ENCODE results near the gene NCAM2.

NCAM2 gene

GRCh38 chr21:21045518-21045917, 47.3 kb downstream of the NCAM2 start:
- H3K4me3 ChIP-seq (ENCODE audit: low read depth, low read length): no peak overlapping the region
- no peak for DNase-seq (ENCODE audit: low read depth)
- TF ChIP-seq CTCF (IDR thresholded peaks at IDR 0.05; ENCODE audit: low read depth, low read length, missing control alignments): no peak

GRCh38 chr21:21046063-21046462, 47.9 kb downstream of the NCAM2 start:
- DNase-seq (ENCODE audit: low read depth): no peak
- no peak overlapping the region for H3K4me3 ChIP-seq (ENCODE audit: low read depth, low read length)
- TF ChIP-seq CTCF (IDR thresholded peaks at IDR 0.05; ENCODE audit: low read depth, low read length, missing control alignments): no peak

DNA sequence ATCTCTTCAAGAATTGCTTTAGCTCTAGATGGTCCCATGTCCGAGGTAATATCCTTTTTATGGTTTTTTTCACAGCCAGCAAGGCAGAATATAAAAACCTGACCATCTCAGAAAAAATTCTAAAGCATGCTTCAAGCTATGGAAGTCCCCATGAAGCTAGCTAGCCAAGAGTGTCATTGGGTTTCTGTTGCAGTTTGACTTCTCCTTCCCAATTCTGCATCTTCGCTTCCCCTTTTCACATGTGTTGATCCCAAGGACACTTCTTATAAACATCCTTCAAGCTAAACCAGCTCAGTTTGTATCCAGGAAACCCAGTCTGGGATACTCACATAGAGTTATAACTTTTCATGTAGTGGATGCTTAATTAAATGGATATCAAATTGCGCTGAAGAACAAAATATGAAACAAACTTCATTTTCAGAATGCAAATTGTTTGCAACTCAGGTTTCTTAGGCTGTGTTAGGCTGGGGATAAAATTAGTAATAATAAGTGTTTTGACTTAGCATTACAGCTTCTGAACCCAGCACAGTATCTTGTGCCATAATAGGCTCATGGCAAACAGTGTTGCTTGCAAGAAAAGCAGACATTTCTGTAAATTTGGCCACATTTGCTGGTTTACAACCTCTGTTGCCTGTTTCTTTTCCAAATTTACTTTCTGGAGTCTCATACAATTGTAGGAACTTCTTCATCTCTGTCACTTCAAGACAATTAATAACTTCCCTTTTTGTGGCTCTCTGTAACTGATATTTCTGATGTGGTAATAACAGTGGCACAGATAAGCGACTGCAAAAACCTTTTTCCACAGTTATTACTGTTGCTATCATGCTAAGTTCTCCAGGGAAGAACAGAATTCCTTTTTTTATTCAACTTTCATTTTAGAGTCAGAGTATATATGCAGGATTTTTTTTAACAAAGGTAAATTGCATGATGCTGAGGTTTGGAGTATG, 53.2 kb downstream of the NCAM2 start:
- DNase-seq (ENCODE audit: low read depth): no peak
- TF ChIP-seq CTCF (IDR thresholded peaks at IDR 0.05; ENCODE audit: low read depth, low read length, missing control alignments): no peak
- no peak overlapping the region for H3K4me3 ChIP-seq (ENCODE audit: low read depth, low read length)

GRCh38 chr21:21052672-21053071, 54.5 kb downstream of the NCAM2 start:
- DNase-seq (ENCODE audit: low read depth): no peak
- H3K4me3 ChIP-seq (ENCODE audit: low read depth, low read length): no peak overlapping the region
- TF ChIP-seq CTCF (IDR thresholded peaks at IDR 0.05; ENCODE audit: low read depth, low read length, missing control alignments): no peak

GRCh38 chr21:21057349-21058062, 59.3 kb downstream of the NCAM2 start:
- no peak overlapping the region for H3K4me3 ChIP-seq (ENCODE audit: low read depth, low read length)
- no peak for DNase-seq (ENCODE audit: low read depth)
- no peak for TF ChIP-seq CTCF (IDR thresholded peaks at IDR 0.05; ENCODE audit: low read depth, low read length, missing control alignments)

GRCh38 chr21:21063828-21064227, 65.6 kb downstream of the NCAM2 start:
- no peak for TF ChIP-seq CTCF (IDR thresholded peaks at IDR 0.05; ENCODE audit: low read depth, low read length, missing control alignments)
- H3K4me3 ChIP-seq (ENCODE audit: low read depth, low read length): no peak overlapping the region
- DNase-seq (ENCODE audit: low read depth): no peak
